Measurements from ENCODE around the gene ZNF780B. TPM values are rescaled to one million over a fixed set of nuclear protein-coding genes. Genes with fewer than 3 reads are reported as not detected.
"Not testable (repeated sequence)": the region's sequence is repeated elsewhere in the genome, so short reads cannot be mapped to it uniquely, and the experiment has no call there.

The ZNF780B gene
- total and polyA plus RNA-seq, 2 of the 8 experiments (the other 6 are each of a cell fraction or from before 2014, with no cell fraction given): 3.1 to 22.4 TPM

DNA sequence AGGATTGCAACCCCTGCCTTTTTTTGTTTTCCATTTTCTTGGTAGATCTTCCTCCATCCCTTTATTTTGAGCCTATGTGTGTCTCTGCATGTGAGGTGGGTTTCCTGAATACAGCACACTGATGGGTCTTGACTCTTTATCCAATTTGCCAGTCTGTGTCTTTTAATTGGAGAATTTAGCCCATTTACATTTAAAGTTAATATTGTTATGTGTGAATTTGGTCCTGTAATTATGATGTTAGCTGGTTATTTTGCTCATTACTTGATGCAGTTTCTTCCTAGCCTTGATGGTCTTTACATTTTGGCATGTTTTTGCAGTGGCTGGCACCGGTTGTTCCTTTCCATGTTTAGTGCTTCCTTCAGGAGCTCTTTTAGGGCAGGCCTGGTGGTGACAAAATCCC is 14.3 kb downstream of the ZNF780B start:
- H2BK20ac ChIP-seq (ENCODE audit: low read length); H3K27me3 ChIP-seq (replicated peaks in 1 of 4; ENCODE audit: control insufficient read depth in 3 of 4, extremely low read depth in 1 of 4, insufficient read depth in 3 of 4, low read length in 3 of 4); H3K56ac ChIP-seq (replicated peaks; ENCODE audit: insufficient read length, low read depth, low read length); CTCF ChIA-PET (ENCODE audit: partially characterized antibody); H4K5ac ChIP-seq (ENCODE audit: insufficient read length, low read depth, low read length); H4K8ac ChIP-seq (ENCODE audit: extremely low read depth, insufficient read depth, low read length); FAIRE-seq; H3K79me1 ChIP-seq (ENCODE audit: low read depth, low read length); H4K20me1 ChIP-seq (replicated peaks in 1 of 2; ENCODE audit: control insufficient read depth in 1 of 2, insufficient read depth in 2 of 2, low read length in 2 of 2); H3K18ac ChIP-seq (ENCODE audit: extremely low read depth, low read length); H2AK5ac ChIP-seq (ENCODE audit: low read depth, low read length); H2BK12ac ChIP-seq (ENCODE audit: low read depth, low read length); H3K23ac ChIP-seq (ENCODE audit: insufficient read length); H2BK120ac ChIP-seq (replicated peaks; ENCODE audit: low read depth, low read length); H3K79me2 ChIP-seq (ENCODE audit: control insufficient read depth in 1 of 2, insufficient read depth in 2 of 2, low read length in 2 of 2); H3K14ac ChIP-seq (ENCODE audit: insufficient read length); H2BK5ac ChIP-seq (ENCODE audit: low read depth, low read length); H3K4me3 ChIP-seq (ENCODE audit: extremely low read depth in 1 of 4, insufficient read depth in 2 of 4, low read depth in 3 of 4, low read length in 4 of 4); H3K4ac ChIP-seq (replicated peaks; ENCODE audit: insufficient read length, low read depth, low read length); H3K27ac ChIP-seq (ENCODE audit: low read depth, low read length); DNase-seq (ENCODE audit: low read depth in 1 of 2, low spot score in 2 of 2); H3K23me2 ChIP-seq (ENCODE audit: low read depth, low read length); H3K4me1 ChIP-seq (replicated peaks in 1 of 4; ENCODE audit: control insufficient read depth in 3 of 4, insufficient read depth in 4 of 4, low read length in 3 of 4); H2BK15ac ChIP-seq (ENCODE audit: low read length); H2AFZ ChIP-seq (ENCODE audit: low read length); H3K4me2 ChIP-seq (ENCODE audit: insufficient read depth in 1 of 2, low read depth in 2 of 2, low read length in 2 of 2); H3K9ac ChIP-seq (replicated peaks in 1 of 4; ENCODE audit: extremely low read depth in 1 of 4, low read depth in 3 of 4, low read length in 3 of 4); H4K91ac ChIP-seq (replicated peaks; ENCODE audit: insufficient read length, low read length); POLR2A ChIA-PET (ENCODE audit: partially characterized antibody): not testable (repeated sequence)
- WGBS, 2 experiments (ENCODE audit: extremely low coverage in 1 of 2, insufficient coverage in 1 of 2, insufficient read length in 1 of 2, insufficient replicate concordance in 2 of 2, low coverage in 1 of 2, low lambda C conversion rate in 2 of 2, missing lambda C conversion rate in 1 of 2): 100% methylated on average over 1 of the region's 1 CpG; no CpG with 5 or more reads in 1 of the 2 experiments
- H3K9me3 ChIP-seq (ENCODE audit: insufficient read depth in 2 of 2, low read depth in 1 of 2, low read length in 1 of 2): peaks cover 32 to 36% of the 10 kb centered on the region in 2 experiments
- peaks cover 3 to 47% (median 16%) of the 10 kb centered on the region in 4 experiments; a peak in 6 of 8 replicates for H3K36me3 ChIP-seq (ENCODE audit: control insufficient read depth in 2 of 4, insufficient read depth in 4 of 4, low read length in 3 of 4)

DNA sequence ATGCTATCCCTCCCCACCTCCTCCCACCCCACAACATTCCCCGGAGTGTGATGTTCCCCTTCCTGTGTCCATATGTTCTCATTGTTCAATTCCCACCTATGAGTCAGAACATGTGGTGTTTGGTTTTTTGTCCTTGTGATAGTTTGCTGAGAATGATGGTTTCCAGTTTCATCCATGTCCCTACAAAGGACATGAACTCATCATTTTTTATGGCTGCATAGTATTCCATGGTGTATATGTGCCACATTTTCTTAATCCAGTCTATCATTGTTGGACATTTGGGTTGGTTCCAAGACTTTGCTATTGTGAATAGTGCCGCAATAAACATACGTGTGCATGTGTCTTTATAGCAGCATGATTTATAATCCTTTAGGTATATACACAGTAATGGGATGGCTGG is 18.0 kb downstream of the ZNF780B start:
- H3K27ac ChIP-seq (ENCODE audit: low read depth, low read length); H2AFZ ChIP-seq (ENCODE audit: low read length); H3K4ac ChIP-seq (replicated peaks; ENCODE audit: insufficient read length, low read depth, low read length); CTCF ChIA-PET (ENCODE audit: partially characterized antibody); H2AK5ac ChIP-seq (ENCODE audit: low read depth, low read length); H4K8ac ChIP-seq (ENCODE audit: extremely low read depth, insufficient read depth, low read length); H3K23me2 ChIP-seq (ENCODE audit: low read depth, low read length); FAIRE-seq; H3K18ac ChIP-seq (ENCODE audit: extremely low read depth, low read length); H3K79me2 ChIP-seq (ENCODE audit: control insufficient read depth in 1 of 2, insufficient read depth in 2 of 2, low read length in 2 of 2); H2BK5ac ChIP-seq (ENCODE audit: low read depth, low read length); H2BK15ac ChIP-seq (ENCODE audit: low read length); H4K91ac ChIP-seq (replicated peaks; ENCODE audit: insufficient read length, low read length); H4K20me1 ChIP-seq (replicated peaks in 1 of 2; ENCODE audit: control insufficient read depth in 1 of 2, insufficient read depth in 2 of 2, low read length in 2 of 2); H2BK120ac ChIP-seq (replicated peaks; ENCODE audit: low read depth, low read length); H2BK20ac ChIP-seq (ENCODE audit: low read length); H3K27me3 ChIP-seq (replicated peaks in 1 of 4; ENCODE audit: control insufficient read depth in 3 of 4, extremely low read depth in 1 of 4, insufficient read depth in 3 of 4, low read length in 3 of 4); H3K9ac ChIP-seq (replicated peaks in 1 of 4; ENCODE audit: extremely low read depth in 1 of 4, low read depth in 3 of 4, low read length in 3 of 4); POLR2A ChIA-PET (ENCODE audit: partially characterized antibody); H3K23ac ChIP-seq (ENCODE audit: insufficient read length); H4K5ac ChIP-seq (ENCODE audit: insufficient read length, low read depth, low read length); DNase-seq (ENCODE audit: low read depth in 1 of 2, low spot score in 2 of 2); H3K79me1 ChIP-seq (ENCODE audit: low read depth, low read length); H2BK12ac ChIP-seq (ENCODE audit: low read depth, low read length); H3K4me3 ChIP-seq (ENCODE audit: extremely low read depth in 1 of 4, insufficient read depth in 2 of 4, low read depth in 3 of 4, low read length in 4 of 4); H3K4me1 ChIP-seq (replicated peaks in 1 of 4; ENCODE audit: control insufficient read depth in 3 of 4, insufficient read depth in 4 of 4, low read length in 3 of 4); H3K4me2 ChIP-seq (ENCODE audit: insufficient read depth in 1 of 2, low read depth in 2 of 2, low read length in 2 of 2); H3K56ac ChIP-seq (replicated peaks; ENCODE audit: insufficient read length, low read depth, low read length); H3K14ac ChIP-seq (ENCODE audit: insufficient read length): not testable (repeated sequence)
- 100% methylated on average over 1 of the region's 3 CpGs; no CpG with 5 or more reads in 1 of the 2 experiments for WGBS, 2 experiments (ENCODE audit: extremely low coverage in 1 of 2, insufficient coverage in 1 of 2, insufficient read length in 1 of 2, insufficient replicate concordance in 2 of 2, low coverage in 1 of 2, low lambda C conversion rate in 2 of 2, missing lambda C conversion rate in 1 of 2)
- H3K36me3 ChIP-seq (ENCODE audit: control insufficient read depth in 2 of 4, insufficient read depth in 4 of 4, low read length in 3 of 4): peaks cover 0 to 45% (median 16%) of the 10 kb centered on the region in 4 experiments; a peak in 3 of 8 replicates
- H3K9me3 ChIP-seq (ENCODE audit: insufficient read depth in 2 of 2, low read depth in 1 of 2, low read length in 1 of 2): peaks cover 44% of the 10 kb centered on the region in 2 experiments

Data from H1 (cell line).